Trophoblast cell (in vitro differentiated cells and primary cell): Measurements from ENCODE around the gene TRDN.

ENCODE experiments used
- DNase-seq, 2 donors: peaks; one replicate each; pipeline ENCODE4 v3.0.0-alpha.2; 2016
- H2AFZ ChIP-seq: 2 replicates; pipeline ENCODE4 v1.6.1; 2013; ENCODE audit warnings: low read length, moderate library complexity, mild to moderate bottlenecking; ENCODE audit not compliant: insufficient read depth, poor library complexity
- H2AK5ac ChIP-seq: 2 replicates; pipeline ENCODE4 v1.6.1; 2013; ENCODE audit warnings: mild to moderate bottlenecking, low read length
- H2BK120ac ChIP-seq: 2 replicates; pipeline ENCODE4 v1.6.1; 2013; ENCODE audit warnings: low read length, mild to moderate bottlenecking, moderate library complexity; ENCODE audit not compliant: insufficient read depth, poor library complexity
- H2BK12ac ChIP-seq: 2 replicates; pipeline ENCODE4 v1.6.1; 2013; ENCODE audit warnings: mild to moderate bottlenecking, low read length, moderate library complexity
- H2BK5ac ChIP-seq: 2 replicates; pipeline ENCODE4 v1.6.1; 2013; ENCODE audit warnings: low read length, low read depth, moderate library complexity, mild to moderate bottlenecking; ENCODE audit not compliant: poor library complexity
- H3K14ac ChIP-seq: 2 replicates; pipeline ENCODE4 v1.6.1; 2013; ENCODE audit warnings: mild to moderate bottlenecking, low read length
- H3K18ac ChIP-seq: 2 replicates; pipeline ENCODE4 v1.6.1; 2013; ENCODE audit warnings: mild to moderate bottlenecking, low read length
- H3K23ac ChIP-seq: 2 replicates; pipeline ENCODE4 v1.6.1; 2013; ENCODE audit warnings: low read length
- H3K27ac ChIP-seq: 2 replicates; pipeline ENCODE4 v1.5.1; 2013; ENCODE audit warnings: low read depth, mild to moderate bottlenecking, inconsistent platforms, low read length, moderate library complexity
- H3K27me3 ChIP-seq: 2 replicates; pipeline ENCODE4 v1.6.1; 2013; ENCODE audit warnings: inconsistent platforms, mild to moderate bottlenecking, low read length, moderate library complexity; ENCODE audit not compliant: insufficient read depth
- H3K36me3 ChIP-seq, 2 experiments: 1 replicate in 1 of 2; 2 replicates in 1 of 2; pipeline ENCODE4 v1.6.1; 2013; ENCODE audit warnings: low read length in 2 of 2, mild to moderate bottlenecking in 2 of 2, moderate library complexity in 1 of 2; ENCODE audit not compliant: insufficient read depth in 2 of 2, control insufficient read depth in 1 of 2
- H3K4ac ChIP-seq: 2 replicates; pipeline ENCODE4 v1.6.1; 2013; ENCODE audit warnings: low read depth, mild to moderate bottlenecking, low read length, moderate library complexity
- H3K4me1 ChIP-seq, 2 experiments: 1 replicate in 1 of 2; 2 replicates in 1 of 2; pipeline ENCODE4 v1.6.1; 2013; ENCODE audit warnings: low read length in 2 of 2, mild to moderate bottlenecking in 2 of 2, moderate library complexity in 1 of 2; ENCODE audit not compliant: insufficient read depth in 2 of 2, control insufficient read depth in 1 of 2
- H3K4me2 ChIP-seq: 2 replicates; pipeline ENCODE4 v1.6.1; 2013; ENCODE audit warnings: inconsistent platforms, mild to moderate bottlenecking, low read length, moderate library complexity
- H3K4me3 ChIP-seq: 2 replicates; pipeline ENCODE4 v1.5.1; 2013; ENCODE audit warnings: mild to moderate bottlenecking, low read depth, low read length, inconsistent platforms
- H3K79me1 ChIP-seq: one replicate; pipeline ENCODE4 v1.6.1; 2013; ENCODE audit warnings: low read length
- H3K79me2 ChIP-seq: 2 replicates; pipeline ENCODE4 v1.6.1; 2013; ENCODE audit warnings: low read length, mild to moderate bottlenecking; ENCODE audit not compliant: control insufficient read depth, insufficient read depth, poor library complexity
- H3K9ac ChIP-seq: 2 replicates; pipeline ENCODE4 v1.6.1; 2013; ENCODE audit warnings: mild to moderate bottlenecking, low read length
- H3K9me3 ChIP-seq: 2 replicates; pipeline ENCODE4 v1.6.1; 2013; ENCODE audit warnings: low read depth, mild to moderate bottlenecking, control low read depth, inconsistent platforms, low read length; ENCODE audit not compliant: insufficient read depth
- H4K12ac ChIP-seq: 2 replicates; pipeline ENCODE4 v1.6.1; 2013; ENCODE audit warnings: low read depth, mild to moderate bottlenecking, low read length, moderate library complexity
- H4K8ac ChIP-seq: 2 replicates; pipeline ENCODE4 v1.6.1; 2013; ENCODE audit warnings: low read depth, mild to moderate bottlenecking, low read length, moderate library complexity
- H4K91ac ChIP-seq: one replicate; pipeline ENCODE4 v1.6.1; 2013; ENCODE audit warnings: low read depth, mild to moderate bottlenecking, low read length, moderate library complexity
- WGBS: extraction: QIAGEN DNeasy Blood & Tissue Kit; methylation state at CpG from one replicate; pipeline ENCODE4 v1.1.7; 2013; ENCODE audit warnings: missing lambda C conversion rate; ENCODE audit not compliant: insufficient read length, insufficient coverage; ENCODE audit errors: extremely low coverage; 5-methylcytosine and 5-hydroxymethylcytosine counted together

Gene TRDN

DNA sequence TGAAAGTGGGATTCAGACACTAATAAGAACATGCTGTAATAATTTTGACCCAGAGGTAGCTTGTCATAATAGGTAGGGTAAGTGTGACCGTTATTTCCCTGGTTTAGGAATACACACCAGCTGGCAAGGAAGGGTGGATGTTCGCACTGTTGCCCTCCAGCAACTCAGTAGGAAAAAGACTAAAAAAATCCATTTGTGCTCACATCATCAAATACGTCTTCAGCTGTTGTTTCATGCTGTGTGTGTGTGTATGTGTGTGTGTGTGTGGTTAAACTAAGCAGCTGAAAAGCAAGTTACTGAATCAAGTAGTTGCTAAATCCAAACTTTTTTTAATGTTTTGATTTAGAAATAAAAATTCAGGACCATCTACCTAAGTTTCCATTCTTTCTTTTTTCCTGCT lies 218.7 kb downstream of the TRDN start:
- no peaks in the 10 kb centered on the region for H3K9me3 ChIP-seq
- no peak overlapping the region for H2BK120ac ChIP-seq
- H3K23ac ChIP-seq = no peak overlapping the region
- no peak overlapping the region for H3K4ac ChIP-seq
- H3K4me2 ChIP-seq = no peak overlapping the region
- no peaks in the 10 kb centered on the region for H3K36me3 ChIP-seq
- no peaks in the 10 kb centered on the region for H3K79me1 ChIP-seq
- no peak overlapping the region for H3K14ac ChIP-seq
- H2AK5ac ChIP-seq = no peak overlapping the region
- H2BK5ac ChIP-seq = no peak overlapping the region
- H2BK12ac ChIP-seq = no peak overlapping the region
- H3K79me2 ChIP-seq = no peaks in the 10 kb centered on the region
- no peak overlapping the region for H4K8ac ChIP-seq
- H3K4me1 ChIP-seq = no peaks in the 10 kb centered on the region
- no peak for DNase-seq
- no peak overlapping the region for H2AFZ ChIP-seq
- no peak overlapping the region for H3K18ac ChIP-seq
- H4K12ac ChIP-seq = no peak overlapping the region
- H3K27ac ChIP-seq = no peak overlapping the region
- H4K91ac ChIP-seq = no peak overlapping the region
- H3K27me3 ChIP-seq = no peaks in the 10 kb centered on the region
- no CpG with 5 or more reads among the region's 3 CpGs for WGBS
- H3K4me3 ChIP-seq = no peak overlapping the region
- H3K9ac ChIP-seq = no peak overlapping the region

DNA sequence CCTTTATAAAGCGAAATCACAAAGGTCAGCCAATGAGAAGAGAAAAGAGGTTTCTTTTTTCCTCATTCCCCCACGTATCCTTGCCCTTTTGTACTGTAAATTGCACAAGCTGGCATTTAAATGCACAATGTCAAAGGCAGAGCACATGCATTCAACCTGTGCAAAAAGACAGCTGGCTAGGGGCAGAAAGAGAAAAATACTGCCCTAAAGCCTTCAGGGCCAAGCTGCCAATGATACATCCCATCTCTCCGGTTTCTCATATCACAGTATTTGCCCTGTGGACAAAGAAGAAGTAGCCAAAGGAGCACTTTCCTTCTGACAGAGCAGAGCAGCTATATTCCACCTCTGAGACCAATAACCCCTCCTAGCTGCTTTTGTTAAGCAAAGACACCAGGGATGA lies 219.2 kb downstream of the TRDN start:
- Histone ChIP-seq H3K79me1 (no peaks in the 10 kb centered on the region), H3K4ac (no peak overlapping the region), H4K12ac (no peak overlapping the region), H3K4me2 (no peak overlapping the region), H3K27ac (no peak overlapping the region), H3K4me3 (no peak overlapping the region), H2AK5ac (no peak overlapping the region), H3K18ac (no peak overlapping the region), H2AFZ (no peak overlapping the region), H4K91ac (no peak overlapping the region), H3K27me3 (no peaks in the 10 kb centered on the region), H3K4me1 (no peaks in the 10 kb centered on the region), H3K36me3 (no peaks in the 10 kb centered on the region), H3K14ac (no peak overlapping the region), H3K9ac (no peak overlapping the region), H2BK120ac (no peak overlapping the region), H4K8ac (no peak overlapping the region), H2BK5ac (no peak overlapping the region), H2BK12ac (no peak overlapping the region), H3K23ac (no peak overlapping the region), H3K79me2 (no peaks in the 10 kb centered on the region), H3K9me3 (no peaks in the 10 kb centered on the region)
- no CpG with 5 or more reads among the region's 3 CpGs for WGBS
- no peak for DNase-seq

DNA sequence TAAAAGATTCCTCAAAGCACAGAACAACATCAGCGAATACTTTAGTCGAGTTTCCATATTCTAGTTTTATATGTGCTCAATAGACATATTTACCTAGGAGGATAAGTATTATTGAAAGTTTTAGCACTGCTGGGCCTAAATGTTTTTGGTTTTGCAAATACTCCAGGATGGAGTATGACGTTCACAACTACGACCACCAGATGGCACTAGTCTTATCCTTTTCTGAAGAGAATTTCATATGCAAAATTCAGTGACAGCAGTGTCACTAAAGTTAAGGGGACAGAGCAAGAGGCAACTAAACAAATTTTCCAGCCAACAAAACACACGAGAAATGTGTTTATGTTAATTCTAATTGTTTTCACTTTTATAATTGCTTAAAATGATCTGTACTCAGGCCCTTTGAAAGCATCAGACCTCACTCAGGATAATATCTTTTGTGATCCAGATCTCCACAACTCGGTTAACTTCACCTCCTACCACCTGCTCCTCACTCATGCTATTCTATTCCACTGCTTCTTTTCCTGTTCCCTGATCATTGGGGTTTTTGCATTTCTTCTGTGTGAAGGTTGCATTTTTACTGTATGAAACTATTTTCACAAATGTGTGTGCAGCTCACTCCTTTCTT lies 220.8 kb downstream of the TRDN start:
- H4K8ac ChIP-seq = no peak overlapping the region
- no peak overlapping the region for H2BK12ac ChIP-seq
- no peaks in the 10 kb centered on the region for H3K27me3 ChIP-seq
- H4K91ac ChIP-seq = no peak overlapping the region
- H3K9ac ChIP-seq = no peak overlapping the region
- WGBS = no CpG with 5 or more reads among the region's 6 CpGs
- H2AK5ac ChIP-seq = no peak overlapping the region
- no peak overlapping the region for H3K14ac ChIP-seq
- no peaks in the 10 kb centered on the region for H3K79me2 ChIP-seq
- H3K4me1 ChIP-seq = no peaks in the 10 kb centered on the region
- H3K79me1 ChIP-seq = no peaks in the 10 kb centered on the region
- H2BK120ac ChIP-seq = no peak overlapping the region
- no peak overlapping the region for H2BK5ac ChIP-seq
- H4K12ac ChIP-seq = no peak overlapping the region
- no peak overlapping the region for H3K23ac ChIP-seq
- H3K9me3 ChIP-seq = no peaks in the 10 kb centered on the region
- peak; percentile 36 to 86 for DNase-seq
- no peak overlapping the region for H3K4me3 ChIP-seq
- no peak overlapping the region for H3K4me2 ChIP-seq
- no peak overlapping the region for H3K18ac ChIP-seq
- H3K27ac ChIP-seq = no peak overlapping the region
- H3K4ac ChIP-seq = no peak overlapping the region
- H3K36me3 ChIP-seq = no peaks in the 10 kb centered on the region
- no peak overlapping the region for H2AFZ ChIP-seq

DNA sequence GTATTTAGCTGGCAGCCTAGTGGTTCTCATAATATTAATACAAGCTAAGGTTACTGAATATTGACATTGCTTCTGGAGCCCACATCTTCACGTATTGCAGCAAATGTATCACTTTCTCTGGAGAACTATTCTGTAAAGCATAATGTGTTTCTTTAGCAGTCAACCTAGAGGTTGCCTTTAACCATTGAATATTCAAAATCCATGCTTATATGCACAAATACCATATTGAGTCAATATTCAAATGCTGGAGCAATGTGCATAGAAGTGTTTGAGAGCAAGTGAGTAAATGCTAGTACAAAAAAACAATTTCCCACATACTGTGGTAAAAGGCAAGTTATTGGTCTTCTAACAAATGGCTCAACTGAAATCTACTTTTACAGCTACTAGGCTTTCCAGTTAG lies 231.8 kb downstream of the TRDN start:
- Histone ChIP-seq H3K27me3 (no peaks in the 10 kb centered on the region), H4K12ac (no peak overlapping the region), H3K14ac (no peak overlapping the region), H3K4me1 (no peaks in the 10 kb centered on the region), H4K8ac (no peak overlapping the region), H3K4me3 (no peak overlapping the region), H3K79me2 (no peaks in the 10 kb centered on the region), H3K9ac (no peak overlapping the region), H2AFZ (no peak overlapping the region), H2AK5ac (no peak overlapping the region), H3K23ac (no peak overlapping the region), H3K4me2 (no peak overlapping the region), H2BK120ac (no peak overlapping the region), H4K91ac (no peak overlapping the region), H3K18ac (no peak overlapping the region), H3K79me1 (no peaks in the 10 kb centered on the region), H2BK12ac (no peak overlapping the region), H3K27ac (no peak overlapping the region), H3K36me3 (no peaks in the 10 kb centered on the region), H3K9me3 (no peaks in the 10 kb centered on the region), H3K4ac (no peak overlapping the region), H2BK5ac (no peak overlapping the region)
- DNase-seq = no peak
- WGBS = no CpG with 5 or more reads among the region's 1 CpG
